22Rv1 (cell line): ENCODE measurements around the gene STIM1.

Source experiments
- CTCF ChIP-seq: fragments of 450-650 bp; IDR thresholded peaks from 2 replicates; pipeline ENCODE4 v1.5.1; 2017; ENCODE audit warnings: mild to moderate bottlenecking
- ZFX ChIP-seq: fragments of 450-650 bp; IDR thresholded peaks from 2 replicates; pipeline ENCODE4 v1.6.1; 2017; ENCODE audit warnings: antibody characterized with exemption, borderline replicate concordance

DNA sequence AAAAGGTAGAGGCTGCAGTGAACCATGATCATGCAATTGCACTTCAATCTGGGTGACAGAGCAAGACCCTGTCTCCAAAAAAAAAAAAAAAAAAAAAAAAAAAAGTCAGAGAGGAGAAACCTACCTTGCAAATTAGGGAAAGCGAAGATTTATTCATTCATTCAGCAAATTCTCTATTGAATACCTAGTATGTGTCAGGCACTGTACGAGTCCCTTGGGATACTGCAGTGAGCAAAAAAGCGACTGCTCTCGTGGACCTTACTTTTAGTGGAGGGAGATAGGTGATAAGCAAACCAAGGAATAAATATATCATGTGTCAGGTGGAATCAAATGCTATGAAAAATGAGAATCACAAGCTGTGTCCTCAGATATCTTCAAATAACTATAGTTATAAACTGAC lies 101.3 kb downstream of the STIM1 start:
- TF ChIP-seq CTCF (no peak), ZFX (no peak)
